K562 (cell line): ENCODE measurements around the gene MRGPRF.

Source experiments
- ATF7 ChIP-seq: fragments of 450-650 bp; IDR thresholded peaks from 2 replicates; pipeline ENCODE4 v1.7.1; 2014; ENCODE audit warnings: mild to moderate bottlenecking, moderate library complexity
- BACH1 ChIP-seq: fragments of 200-800 bp; sonication (Bioruptor generic); IDR thresholded peaks from 2 replicates; pipeline ENCODE4 v1.6.1; 2016; ENCODE audit warnings: missing genetic modification characterization, missing compliant biosample characterization
- CHCHD3 ChIP-seq: fragments of 250-450 bp; sonication (Bioruptor Pico); IDR thresholded peaks from 2 replicates; pipeline ENCODE4 v2.1.2; 2022; ENCODE audit warnings: mild to moderate bottlenecking
- EZH2 ChIP-seq: IDR thresholded peaks from 2 replicates; pipeline ENCODE4 v1.6.1; 2012; ENCODE audit warnings: low read depth, mild to moderate bottlenecking, inconsistent platforms, low read length, borderline replicate concordance
- KLF10 ChIP-seq: fragments of 250-450 bp; sonication (Bioruptor Pico); IDR thresholded peaks from 2 replicates; pipeline ENCODE4 v1.6.1; 2021; ENCODE audit warnings: matching md5 sums
- MAFF ChIP-seq: IDR thresholded peaks from 2 replicates; pipeline ENCODE4 v1.6.1; 2012; ENCODE audit warnings: low read length, improper control_type of control experiment
- MTA2 ChIP-seq: fragments of 450-650 bp; IDR thresholded peaks from 2 replicates; pipeline ENCODE4 v1.6.1; 2016; ENCODE audit warnings: low read depth
- POLR2A ChIP-seq: fragments of 450-650 bp; conservative IDR thresholded peaks from 2 replicates; pipeline ENCODE4 v1.6.1; 2016
- SP1 ChIP-seq: sonication (generic); formaldehyde crosslinking; IDR thresholded peaks from 2 replicates; pipeline ENCODE4 v1.8.1; 2022; ENCODE audit warnings: mild to moderate bottlenecking, missing genetic modification reagents
- ZBTB17 ChIP-seq: fragments of 450-650 bp; formaldehyde crosslinking; IDR thresholded peaks from 2 replicates; pipeline ENCODE4 v1.4.0; 2020; ENCODE audit warnings: mild to moderate bottlenecking
- ZEB2 ChIP-seq: fragments of 450-650 bp; IDR thresholded peaks from 2 replicates; pipeline ENCODE4 v1.6.1; 2016
- TF ChIP-seq, protein P1 (sequence below), 2 experiments: fragments of 450-650 bp; formaldehyde crosslinking in 1 of 2; IDR thresholded peaks; 2 replicates each; pipeline versions ENCODE4 v1.4.0 to v1.6.1; 2014 to 2020; ENCODE audit warnings: mild to moderate bottlenecking in 2 of 2, borderline replicate concordance in 1 of 2, low read depth in 1 of 2
- TF ChIP-seq, protein P2 (sequence below): fragments of 150-350 bp; conservative IDR thresholded peaks from 2 replicates; pipeline ENCODE4 v1.6.1; 2014; ENCODE audit warnings: low read length
- TF ChIP-seq, protein P3 (sequence below), 3 experiments: IDR thresholded peaks in 2 of 3; conservative IDR thresholded peaks in 1 of 3; 2 replicates each; pipeline ENCODE4 v1.5.1; 2011 to 2012; ENCODE audit warnings: low read length in 3 of 3, mild to moderate bottlenecking in 3 of 3, control low read depth in 2 of 3, improper control_type of control experiment in 1 of 3, inconsistent platforms in 1 of 3, low read depth in 1 of 3, mixed read lengths in 1 of 3, moderate library complexity in 1 of 3; ENCODE audit not compliant: insufficient read depth in 2 of 3

DNA sequence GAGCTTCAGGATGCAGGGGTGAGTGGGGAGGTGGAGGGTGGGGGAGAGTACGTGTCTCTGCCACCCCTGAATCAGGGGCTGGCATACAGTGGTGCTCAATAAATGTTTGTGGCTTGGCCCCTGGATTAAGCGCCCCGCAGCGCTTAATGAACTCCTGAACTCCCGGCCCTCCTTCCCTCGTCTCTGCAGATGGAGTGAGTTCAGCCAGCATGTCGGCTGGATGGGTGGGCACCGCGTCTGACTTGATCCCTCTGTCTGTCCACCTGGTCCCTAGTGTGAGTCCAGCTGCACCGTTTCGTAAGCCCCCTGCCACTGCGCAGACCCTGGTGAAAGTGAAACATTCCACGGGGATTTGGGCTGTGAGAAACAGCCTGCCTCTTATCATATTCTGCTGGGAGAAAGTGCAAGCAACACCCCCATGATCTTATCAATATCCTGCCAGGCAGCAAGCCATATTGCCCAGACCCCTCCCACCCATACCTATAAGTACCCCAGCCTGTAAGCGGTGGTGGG, 20.2 kb downstream of the MRGPRF start:
- TF ChIP-seq ZBTB17 (no peak), MTA2 (no peak), SP1 (no peak), BACH1 (tag) (no peak), EZH2 (no peak), CHCHD3 (no peak), ZEB2 (no peak), KLF10 (no peak), MAFF (no peak), ATF7 (no peak), POLR2A (no peak)
- TF ChIP-seq, protein P1, sequence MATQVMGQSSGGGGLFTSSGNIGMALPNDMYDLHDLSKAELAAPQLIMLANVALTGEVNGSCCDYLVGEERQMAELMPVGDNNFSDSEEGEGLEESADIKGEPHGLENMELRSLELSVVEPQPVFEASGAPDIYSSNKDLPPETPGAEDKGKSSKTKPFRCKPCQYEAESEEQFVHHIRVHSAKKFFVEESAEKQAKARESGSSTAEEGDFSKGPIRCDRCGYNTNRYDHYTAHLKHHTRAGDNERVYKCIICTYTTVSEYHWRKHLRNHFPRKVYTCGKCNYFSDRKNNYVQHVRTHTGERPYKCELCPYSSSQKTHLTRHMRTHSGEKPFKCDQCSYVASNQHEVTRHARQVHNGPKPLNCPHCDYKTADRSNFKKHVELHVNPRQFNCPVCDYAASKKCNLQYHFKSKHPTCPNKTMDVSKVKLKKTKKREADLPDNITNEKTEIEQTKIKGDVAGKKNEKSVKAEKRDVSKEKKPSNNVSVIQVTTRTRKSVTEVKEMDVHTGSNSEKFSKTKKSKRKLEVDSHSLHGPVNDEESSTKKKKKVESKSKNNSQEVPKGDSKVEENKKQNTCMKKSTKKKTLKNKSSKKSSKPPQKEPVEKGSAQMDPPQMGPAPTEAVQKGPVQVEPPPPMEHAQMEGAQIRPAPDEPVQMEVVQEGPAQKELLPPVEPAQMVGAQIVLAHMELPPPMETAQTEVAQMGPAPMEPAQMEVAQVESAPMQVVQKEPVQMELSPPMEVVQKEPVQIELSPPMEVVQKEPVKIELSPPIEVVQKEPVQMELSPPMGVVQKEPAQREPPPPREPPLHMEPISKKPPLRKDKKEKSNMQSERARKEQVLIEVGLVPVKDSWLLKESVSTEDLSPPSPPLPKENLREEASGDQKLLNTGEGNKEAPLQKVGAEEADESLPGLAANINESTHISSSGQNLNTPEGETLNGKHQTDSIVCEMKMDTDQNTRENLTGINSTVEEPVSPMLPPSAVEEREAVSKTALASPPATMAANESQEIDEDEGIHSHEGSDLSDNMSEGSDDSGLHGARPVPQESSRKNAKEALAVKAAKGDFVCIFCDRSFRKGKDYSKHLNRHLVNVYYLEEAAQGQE (IDR thresholded peaks at IDR 0.05; ENCODE audit: borderline replicate concordance), result no peak
- TF ChIP-seq, protein P1 (CRISPR knock-in tag; IDR thresholded peaks at IDR 0.05; ENCODE audit: low read depth), result no peak
- TF ChIP-seq, protein P2, sequence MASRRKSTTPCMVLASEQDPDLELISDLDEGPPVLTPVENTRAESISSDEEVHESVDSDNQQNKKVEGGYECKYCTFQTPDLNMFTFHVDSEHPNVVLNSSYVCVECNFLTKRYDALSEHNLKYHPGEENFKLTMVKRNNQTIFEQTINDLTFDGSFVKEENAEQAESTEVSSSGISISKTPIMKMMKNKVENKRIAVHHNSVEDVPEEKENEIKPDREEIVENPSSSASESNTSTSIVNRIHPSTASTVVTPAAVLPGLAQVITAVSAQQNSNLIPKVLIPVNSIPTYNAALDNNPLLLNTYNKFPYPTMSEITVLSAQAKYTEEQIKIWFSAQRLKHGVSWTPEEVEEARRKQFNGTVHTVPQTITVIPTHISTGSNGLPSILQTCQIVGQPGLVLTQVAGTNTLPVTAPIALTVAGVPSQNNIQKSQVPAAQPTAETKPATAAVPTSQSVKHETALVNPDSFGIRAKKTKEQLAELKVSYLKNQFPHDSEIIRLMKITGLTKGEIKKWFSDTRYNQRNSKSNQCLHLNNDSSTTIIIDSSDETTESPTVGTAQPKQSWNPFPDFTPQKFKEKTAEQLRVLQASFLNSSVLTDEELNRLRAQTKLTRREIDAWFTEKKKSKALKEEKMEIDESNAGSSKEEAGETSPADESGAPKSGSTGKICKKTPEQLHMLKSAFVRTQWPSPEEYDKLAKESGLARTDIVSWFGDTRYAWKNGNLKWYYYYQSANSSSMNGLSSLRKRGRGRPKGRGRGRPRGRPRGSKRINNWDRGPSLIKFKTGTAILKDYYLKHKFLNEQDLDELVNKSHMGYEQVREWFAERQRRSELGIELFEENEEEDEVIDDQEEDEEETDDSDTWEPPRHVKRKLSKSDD, result no peak
- TF ChIP-seq, protein P3, sequence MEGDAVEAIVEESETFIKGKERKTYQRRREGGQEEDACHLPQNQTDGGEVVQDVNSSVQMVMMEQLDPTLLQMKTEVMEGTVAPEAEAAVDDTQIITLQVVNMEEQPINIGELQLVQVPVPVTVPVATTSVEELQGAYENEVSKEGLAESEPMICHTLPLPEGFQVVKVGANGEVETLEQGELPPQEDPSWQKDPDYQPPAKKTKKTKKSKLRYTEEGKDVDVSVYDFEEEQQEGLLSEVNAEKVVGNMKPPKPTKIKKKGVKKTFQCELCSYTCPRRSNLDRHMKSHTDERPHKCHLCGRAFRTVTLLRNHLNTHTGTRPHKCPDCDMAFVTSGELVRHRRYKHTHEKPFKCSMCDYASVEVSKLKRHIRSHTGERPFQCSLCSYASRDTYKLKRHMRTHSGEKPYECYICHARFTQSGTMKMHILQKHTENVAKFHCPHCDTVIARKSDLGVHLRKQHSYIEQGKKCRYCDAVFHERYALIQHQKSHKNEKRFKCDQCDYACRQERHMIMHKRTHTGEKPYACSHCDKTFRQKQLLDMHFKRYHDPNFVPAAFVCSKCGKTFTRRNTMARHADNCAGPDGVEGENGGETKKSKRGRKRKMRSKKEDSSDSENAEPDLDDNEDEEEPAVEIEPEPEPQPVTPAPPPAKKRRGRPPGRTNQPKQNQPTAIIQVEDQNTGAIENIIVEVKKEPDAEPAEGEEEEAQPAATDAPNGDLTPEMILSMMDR (IDR thresholded peaks at IDR 0.05 in 2 of 3, conservative IDR thresholded peaks at IDR 0.05 in 1 of 3; ENCODE audit: insufficient read depth in 2 of 3, low read depth in 1 of 3, low read length in 3 of 3), result no peak
